22Rv1 (cell line): ENCODE data around the gene FBXO11.

Experiments used
- CTCF ChIP-seq: fragments of 450-650 bp; IDR thresholded peaks from 2 replicates; pipeline ENCODE4 v1.5.1; 2017; ENCODE audit warnings: mild to moderate bottlenecking
- ZFX ChIP-seq: fragments of 450-650 bp; IDR thresholded peaks from 2 replicates; pipeline ENCODE4 v1.6.1; 2017; ENCODE audit warnings: antibody characterized with exemption, borderline replicate concordance

- no peak for TF ChIP-seq CTCF
- no peak for TF ChIP-seq ZFX
Measured at GRCh38 chr2:47779426-47779790, 126.9 kb downstream of the FBXO11 start.
